Measurements from ENCODE around the gene LYRM2. TPM values are rescaled to one million over a fixed set of nuclear protein-coding genes. Genes with fewer than 3 reads are reported as not detected.
"Not testable (repeated sequence)": the region's sequence is repeated elsewhere in the genome, so short reads cannot be mapped to it uniquely, and the experiment has no call there.

The LYRM2 gene
- total RNA-seq, 1 donor from 2014 or later, result 41.9 TPM

DNA sequence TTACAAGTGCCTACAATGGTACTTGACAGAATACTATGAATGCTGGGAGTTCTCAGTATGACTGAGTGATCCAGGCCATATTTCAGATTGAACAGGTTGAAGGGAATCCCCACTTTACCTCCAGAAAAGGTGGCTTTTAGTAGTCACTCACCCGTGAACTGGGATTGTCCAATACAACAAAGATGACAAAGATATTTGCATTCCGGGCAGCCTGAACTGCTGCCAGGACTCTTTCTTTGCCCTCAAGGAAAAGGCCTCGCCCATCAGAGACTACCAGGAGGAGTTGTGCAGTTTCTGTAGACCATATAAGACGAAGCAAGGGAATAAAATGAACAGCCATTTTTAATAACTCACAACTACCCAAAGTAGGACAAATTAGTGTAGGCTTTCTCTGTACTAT, 6.3 kb upstream of the LYRM2 start:
- no peak overlapping the region for H3K27ac Mint-ChIP-seq
- TF ChIP-seq, protein P1, sequence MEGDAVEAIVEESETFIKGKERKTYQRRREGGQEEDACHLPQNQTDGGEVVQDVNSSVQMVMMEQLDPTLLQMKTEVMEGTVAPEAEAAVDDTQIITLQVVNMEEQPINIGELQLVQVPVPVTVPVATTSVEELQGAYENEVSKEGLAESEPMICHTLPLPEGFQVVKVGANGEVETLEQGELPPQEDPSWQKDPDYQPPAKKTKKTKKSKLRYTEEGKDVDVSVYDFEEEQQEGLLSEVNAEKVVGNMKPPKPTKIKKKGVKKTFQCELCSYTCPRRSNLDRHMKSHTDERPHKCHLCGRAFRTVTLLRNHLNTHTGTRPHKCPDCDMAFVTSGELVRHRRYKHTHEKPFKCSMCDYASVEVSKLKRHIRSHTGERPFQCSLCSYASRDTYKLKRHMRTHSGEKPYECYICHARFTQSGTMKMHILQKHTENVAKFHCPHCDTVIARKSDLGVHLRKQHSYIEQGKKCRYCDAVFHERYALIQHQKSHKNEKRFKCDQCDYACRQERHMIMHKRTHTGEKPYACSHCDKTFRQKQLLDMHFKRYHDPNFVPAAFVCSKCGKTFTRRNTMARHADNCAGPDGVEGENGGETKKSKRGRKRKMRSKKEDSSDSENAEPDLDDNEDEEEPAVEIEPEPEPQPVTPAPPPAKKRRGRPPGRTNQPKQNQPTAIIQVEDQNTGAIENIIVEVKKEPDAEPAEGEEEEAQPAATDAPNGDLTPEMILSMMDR (IDR thresholded peaks at IDR 0.05), result no peak
- ATAC-seq (ENCODE audit: low read depth) (no peak), DNase-seq (no peak)
- H3K4me3 Mint-ChIP-seq, result no peak overlapping the region
- no peaks in the 10 kb centered on the region for H3K9me3 Mint-ChIP-seq
- peaks cover 67% of the 10 kb centered on the region for H3K36me3 Mint-ChIP-seq (ENCODE audit: low read depth)
- no peaks in the 10 kb centered on the region for H3K27me3 Mint-ChIP-seq
- ChIA-PET POLR2A (no interaction called here), CTCF (no interaction called here)
- intact Hi-C loops (cut with micrococcal nuclease), result no loop called here
- H3K4me1 Mint-ChIP-seq, result no peaks in the 10 kb centered on the region

DNA sequence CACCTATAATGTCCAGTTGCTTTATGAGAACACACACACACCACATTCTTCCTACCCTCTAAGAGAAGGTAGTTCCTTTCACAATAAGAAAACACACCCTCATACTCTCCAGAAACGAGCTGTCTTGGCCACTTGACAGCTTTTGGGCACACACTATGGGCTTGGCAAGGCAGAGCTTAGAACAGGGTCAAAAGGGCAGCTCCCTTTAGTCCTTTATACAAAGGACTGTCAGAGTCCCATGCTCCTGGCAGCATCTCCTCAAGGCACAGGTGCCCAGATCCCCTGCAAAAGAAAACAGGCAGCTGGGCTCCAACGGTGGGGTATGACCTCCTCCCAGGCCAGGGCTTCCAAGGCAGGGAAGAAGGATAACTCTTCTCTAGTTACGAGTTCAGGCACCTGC, 4.9 kb upstream of the LYRM2 start:
- peaks cover 69% of the 10 kb centered on the region for H3K36me3 Mint-ChIP-seq (ENCODE audit: low read depth)
- H3K4me3 Mint-ChIP-seq, result no peak overlapping the region
- DNase-seq (no peak), ATAC-seq (ENCODE audit: low read depth) (no peak)
- ChIA-PET CTCF (interaction anchor here (1.8 kb wide), 1 partner anchor 272 kb away, joined by 4 read pairs; no protein-coding TSS in a partner anchor), POLR2A (no interaction called here)
- H3K27me3 Mint-ChIP-seq, result no peaks in the 10 kb centered on the region
- TF ChIP-seq, protein P1 (IDR thresholded peaks at IDR 0.05), result no peak
- intact Hi-C loops (cut with micrococcal nuclease), result no loop called here
- no peak overlapping the region for H3K27ac Mint-ChIP-seq
- H3K4me1 Mint-ChIP-seq, result peaks cover 10% of the 10 kb centered on the region
- no peaks in the 10 kb centered on the region for H3K9me3 Mint-ChIP-seq

DNA sequence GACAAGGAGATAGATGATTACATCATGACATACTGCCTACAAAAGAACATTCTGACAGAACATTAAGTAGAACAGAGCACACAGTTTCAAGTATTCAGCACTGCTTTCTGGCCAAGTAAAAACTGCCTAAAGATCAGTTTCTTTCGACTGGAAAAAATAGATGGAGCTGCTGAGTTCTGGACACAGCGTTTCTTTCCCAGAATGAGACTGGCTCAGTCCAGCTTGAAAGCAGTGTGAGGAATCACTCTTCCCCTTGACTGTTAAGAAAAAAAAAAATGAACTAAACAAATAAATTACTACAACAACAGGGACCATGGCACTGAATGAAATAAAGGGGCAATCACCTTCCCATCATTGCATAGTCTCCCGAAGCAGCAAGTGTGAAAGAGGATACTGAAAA, 4.4 kb upstream of the LYRM2 start:
- Mint-ChIP-seq H3K27ac (no peak overlapping the region), H3K9me3 (no peaks in the 10 kb centered on the region), H3K27me3 (no peaks in the 10 kb centered on the region), H3K4me3 (no peak overlapping the region), H3K4me1 (peaks cover 15% of the 10 kb centered on the region), H3K36me3 (ENCODE audit: low read depth) (peaks cover 69% of the 10 kb centered on the region)
- TF ChIP-seq, protein P1 (IDR thresholded peaks at IDR 0.05), result no peak
- ChIA-PET POLR2A (no interaction called here), CTCF (interaction anchor here (1.8 kb wide), 1 partner anchor 271 kb away, joined by 4 read pairs; no protein-coding TSS in a partner anchor)
- DNase-seq (no peak), ATAC-seq (ENCODE audit: low read depth) (no peak)
- intact Hi-C loops (cut with micrococcal nuclease), result no loop called here

DNA sequence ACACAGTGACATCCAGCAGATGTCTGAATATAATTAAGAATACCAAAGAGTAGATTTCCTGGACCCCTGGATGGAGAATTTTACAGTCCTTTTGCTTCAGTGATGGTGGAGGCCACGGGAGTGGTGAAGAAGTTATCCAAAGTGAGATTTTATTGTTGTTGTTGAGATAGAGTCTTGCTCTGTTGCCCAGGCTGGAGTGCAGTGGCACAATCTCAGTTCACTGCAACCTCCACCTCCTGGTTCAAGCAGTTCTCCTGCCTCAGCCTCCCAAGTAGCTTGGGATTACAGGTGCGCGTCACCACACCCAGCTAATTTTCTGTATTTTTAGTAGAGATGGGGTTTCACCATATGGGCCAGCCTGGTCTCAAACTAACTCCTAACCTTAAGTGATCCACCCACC, 3.0 kb upstream of the LYRM2 start:
- intact Hi-C loops (cut with micrococcal nuclease); POLR2A ChIA-PET; H3K27me3 Mint-ChIP-seq; ATAC-seq (ENCODE audit: low read depth); DNase-seq; H3K4me3 Mint-ChIP-seq; H3K9me3 Mint-ChIP-seq; H3K27ac Mint-ChIP-seq: not testable (repeated sequence)
- peaks cover 60% of the 10 kb centered on the region for H3K36me3 Mint-ChIP-seq (ENCODE audit: low read depth)
- CTCF ChIA-PET, result interaction anchor here (1.8 kb wide), 1 partner anchor 270 kb away, joined by 4 read pairs; no protein-coding TSS in a partner anchor
- peaks cover 20% of the 10 kb centered on the region for H3K4me1 Mint-ChIP-seq

DNA sequence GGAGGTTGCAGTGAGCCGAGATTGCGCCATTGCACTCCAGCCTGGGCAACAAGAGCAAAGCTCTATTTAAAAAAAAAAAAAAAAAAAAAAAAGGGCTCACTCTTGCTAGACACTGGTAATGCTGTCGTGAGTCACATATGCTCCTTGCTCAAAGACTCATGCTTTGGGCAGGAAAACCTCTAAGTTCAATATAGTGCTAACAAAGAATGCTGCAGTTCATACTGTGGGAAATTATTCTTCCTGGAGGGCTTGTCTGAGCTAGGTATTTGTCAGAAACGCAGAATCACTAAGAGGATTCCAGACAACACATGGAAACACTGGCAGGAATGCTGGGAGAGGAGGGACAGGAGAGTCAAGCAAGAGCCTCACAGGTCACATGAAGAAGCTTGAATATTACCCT, 2.3 kb upstream of the LYRM2 start:
- no peak for ATAC-seq (ENCODE audit: low read depth)
- DNase-seq, result no peak
- Mint-ChIP-seq H3K27me3 (no peaks in the 10 kb centered on the region), H3K9me3 (no peaks in the 10 kb centered on the region), H3K4me3 (no peak overlapping the region), H3K4me1 (peaks cover 24% of the 10 kb centered on the region), H3K27ac (no peak overlapping the region), H3K36me3 (ENCODE audit: low read depth) (peaks cover 60% of the 10 kb centered on the region)
- CTCF ChIA-PET, result no interaction called here
- TF ChIP-seq, protein P1 (IDR thresholded peaks at IDR 0.05), result no peak
- intact Hi-C loops (cut with micrococcal nuclease), result no loop called here
- POLR2A ChIA-PET, result interaction anchor here (0.6 kb wide), 1 partner anchor 256 kb away, joined by 7 read pairs; no protein-coding TSS in a partner anchor

DNA sequence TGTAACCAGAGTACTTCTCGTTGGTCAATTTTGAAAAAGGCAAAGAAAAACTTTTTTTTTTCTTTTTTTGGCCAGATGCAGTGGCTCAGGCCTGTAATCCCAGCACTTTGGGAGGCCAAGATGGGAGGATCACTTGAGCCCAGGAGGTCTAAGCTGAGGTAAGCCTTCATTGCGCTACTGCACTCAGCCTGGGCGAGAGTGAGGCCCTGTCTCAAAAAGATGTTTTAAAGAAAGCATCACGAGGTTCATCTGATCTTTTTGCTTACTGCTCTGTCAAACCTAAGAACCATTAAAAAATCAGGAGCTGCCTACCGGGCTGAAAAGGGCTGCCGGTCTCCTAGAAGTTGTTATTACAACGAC, 607 bp downstream of the LYRM2 start:
- Mint-ChIP-seq H3K9me3 (no peaks in the 10 kb centered on the region), H3K4me3 (peak overlapping the region; percentile 90), H3K36me3 (ENCODE audit: low read depth) (peaks cover 55% of the 10 kb centered on the region), H3K27me3 (no peaks in the 10 kb centered on the region), H3K4me1 (peaks cover 28% of the 10 kb centered on the region), H3K27ac (peak overlapping the region; percentile 92)
- ChIA-PET CTCF (interaction anchor here (1.6 to 2.3 kb wide), 3 partner anchors 206 to 271 kb away, joined by 4 to 7 read pairs (median 5); no protein-coding TSS in a partner anchor), POLR2A (interaction anchor here (0.5 to 3.3 kb wide), 16 partner anchors 9 to 674 kb away, joined by 3 to 25 read pairs (median 6); partner anchors contain the start of genes CASP8AP2, MDN1, PM20D2 and PNRC1)
- intact Hi-C loops (cut with micrococcal nuclease), result loop anchor here (1.0 to 5.0 kb wide), 10 partner anchors 28 to 1936 kb away; partner anchors contain the start of genes AKIRIN2, ANKRD6, CASP8AP2 and MAP3K7
- ATAC-seq (ENCODE audit: low read depth) (no peak), DNase-seq (no peak)
- TF ChIP-seq, protein P1 (IDR thresholded peaks at IDR 0.05), result no peak

DNA sequence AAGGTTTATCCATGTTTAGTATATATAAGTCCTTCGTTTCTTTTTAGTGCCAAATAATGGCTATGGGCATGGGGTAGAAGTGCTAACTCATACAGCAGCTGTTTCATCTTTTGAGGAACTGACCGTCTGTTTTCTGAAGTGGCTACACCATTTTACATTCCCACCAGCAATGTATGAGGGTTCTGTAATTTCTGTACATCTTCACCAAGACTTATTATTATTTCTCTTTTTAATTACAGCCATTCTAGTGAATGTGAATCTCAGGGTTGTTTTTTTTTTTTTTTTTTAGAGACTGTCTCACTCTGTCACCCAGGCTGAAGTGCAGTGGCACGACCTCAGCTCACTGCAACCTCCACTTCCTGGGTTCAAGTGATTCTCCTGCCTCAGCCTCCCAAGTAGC, 2.1 kb downstream of the LYRM2 start:
- DNase-seq; CTCF ChIA-PET; POLR2A ChIA-PET; ATAC-seq (ENCODE audit: low read depth); H3K4me3 Mint-ChIP-seq; H3K9me3 Mint-ChIP-seq; H3K27ac Mint-ChIP-seq; H3K27me3 Mint-ChIP-seq: not testable (repeated sequence)
- H3K4me1 Mint-ChIP-seq, result peaks cover 28% of the 10 kb centered on the region
- peaks cover 47% of the 10 kb centered on the region for H3K36me3 Mint-ChIP-seq (ENCODE audit: low read depth)
- intact Hi-C loops (cut with micrococcal nuclease), result loop anchor here (5.0 kb wide), 1 partner anchor 1934 kb away; the partner anchor contains the start of gene AKIRIN2
